GM06990 (cell line): ENCODE data around the gene UBR4.
"Not testable (repeated sequence)": the region's sequence is repeated elsewhere in the genome, so short reads cannot be mapped to it uniquely, and the experiment has no call there.

Experiments
- DNase-seq: peaks from one replicate; pipeline ENCODE4 v3.0.0-alpha.2; 2011; ENCODE audit not compliant: insufficient read length; ENCODE audit errors: extremely low read depth
- H3K27me3 ChIP-seq: replicated peaks from 2 replicates; pipeline ENCODE4 v1.6.0; 2011; ENCODE audit warnings: low read length; ENCODE audit not compliant: control insufficient read depth, insufficient read depth
- H3K36me3 ChIP-seq: 2 replicates; pipeline ENCODE4 v1.5.1; 2011; ENCODE audit warnings: low read length; ENCODE audit not compliant: control insufficient read depth, insufficient read depth
- H3K4me3 ChIP-seq: replicated peaks from 2 replicates; pipeline ENCODE4 v1.5.1; 2011; ENCODE audit warnings: low read depth, mild to moderate bottlenecking, control low read depth, low read length
- TF ChIP-seq, protein P1 (sequence below): IDR thresholded peaks from 2 replicates; pipeline ENCODE4 v1.5.1; 2011; ENCODE audit warnings: low read length, control low read depth, mild to moderate bottlenecking, inconsistent platforms; ENCODE audit not compliant: insufficient read depth, poor library complexity, severe bottlenecking

The UBR4 gene

DNA sequence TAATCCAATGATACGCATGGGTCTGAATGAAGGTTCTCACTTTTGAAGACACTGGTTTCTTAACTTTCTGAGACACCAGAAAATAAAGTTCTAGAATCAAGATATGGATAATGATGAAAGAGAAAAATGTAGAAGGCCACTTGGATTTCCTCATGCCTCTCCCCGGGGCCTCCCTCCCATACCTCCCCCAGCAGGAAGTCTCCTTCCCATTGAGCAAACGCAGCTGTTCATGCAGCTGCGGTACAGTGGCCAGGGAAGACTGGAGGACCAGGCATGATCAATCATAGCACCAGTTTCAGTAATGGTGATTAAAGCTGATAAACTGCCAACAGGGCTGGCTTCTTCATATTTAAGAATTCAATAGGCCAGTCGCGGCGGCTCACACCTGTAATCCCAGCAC lies 10.9 kb upstream of the UBR4 start:
- DNase-seq, result no peak
- TF ChIP-seq, protein P1, sequence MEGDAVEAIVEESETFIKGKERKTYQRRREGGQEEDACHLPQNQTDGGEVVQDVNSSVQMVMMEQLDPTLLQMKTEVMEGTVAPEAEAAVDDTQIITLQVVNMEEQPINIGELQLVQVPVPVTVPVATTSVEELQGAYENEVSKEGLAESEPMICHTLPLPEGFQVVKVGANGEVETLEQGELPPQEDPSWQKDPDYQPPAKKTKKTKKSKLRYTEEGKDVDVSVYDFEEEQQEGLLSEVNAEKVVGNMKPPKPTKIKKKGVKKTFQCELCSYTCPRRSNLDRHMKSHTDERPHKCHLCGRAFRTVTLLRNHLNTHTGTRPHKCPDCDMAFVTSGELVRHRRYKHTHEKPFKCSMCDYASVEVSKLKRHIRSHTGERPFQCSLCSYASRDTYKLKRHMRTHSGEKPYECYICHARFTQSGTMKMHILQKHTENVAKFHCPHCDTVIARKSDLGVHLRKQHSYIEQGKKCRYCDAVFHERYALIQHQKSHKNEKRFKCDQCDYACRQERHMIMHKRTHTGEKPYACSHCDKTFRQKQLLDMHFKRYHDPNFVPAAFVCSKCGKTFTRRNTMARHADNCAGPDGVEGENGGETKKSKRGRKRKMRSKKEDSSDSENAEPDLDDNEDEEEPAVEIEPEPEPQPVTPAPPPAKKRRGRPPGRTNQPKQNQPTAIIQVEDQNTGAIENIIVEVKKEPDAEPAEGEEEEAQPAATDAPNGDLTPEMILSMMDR, result no peak
- Histone ChIP-seq H3K36me3 (peaks cover 35% of the 10 kb centered on the region), H3K27me3 (no peaks in the 10 kb centered on the region), H3K4me3 (no peak overlapping the region)

DNA sequence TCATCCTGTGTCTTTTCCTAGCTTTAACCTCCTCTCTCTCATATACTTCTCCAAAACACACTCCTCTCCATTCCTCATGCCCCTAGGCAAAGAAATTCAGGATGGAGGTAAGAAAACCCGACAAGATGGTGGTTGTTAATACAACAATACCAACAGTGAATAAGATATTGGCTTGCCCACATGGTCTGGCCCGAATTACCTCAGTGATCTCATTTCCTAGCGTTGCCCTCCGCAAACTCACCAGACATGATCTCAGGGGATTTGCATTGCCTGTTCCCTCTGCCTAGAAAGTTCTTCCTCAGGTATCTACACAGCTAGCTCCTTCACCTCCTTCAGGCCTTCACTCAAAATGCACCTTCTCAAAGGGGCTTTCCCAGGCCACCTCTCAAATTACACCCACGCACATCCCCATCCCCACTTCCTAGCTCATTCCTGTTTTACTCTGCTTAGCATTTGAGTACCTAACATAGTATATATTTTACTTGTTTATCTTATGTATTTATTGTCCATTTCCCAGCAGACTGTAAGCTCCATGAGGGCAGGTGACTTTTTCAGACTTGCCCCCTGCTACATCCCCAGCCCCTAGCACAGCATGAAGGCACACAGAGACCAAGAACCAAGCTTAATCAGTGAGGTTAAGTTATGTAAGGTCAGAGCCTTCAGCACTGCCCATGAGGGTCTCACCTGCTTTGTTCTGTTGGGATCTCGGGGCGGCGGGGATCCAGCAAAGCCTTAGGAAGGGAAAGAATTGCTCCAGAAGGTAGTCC lies 10.2 kb upstream of the UBR4 start:
- Histone ChIP-seq H3K4me3 (no peak overlapping the region), H3K36me3 (peaks cover 35% of the 10 kb centered on the region), H3K27me3 (no peaks in the 10 kb centered on the region)
- no peak for DNase-seq
- TF ChIP-seq, protein P1, result no peak

DNA sequence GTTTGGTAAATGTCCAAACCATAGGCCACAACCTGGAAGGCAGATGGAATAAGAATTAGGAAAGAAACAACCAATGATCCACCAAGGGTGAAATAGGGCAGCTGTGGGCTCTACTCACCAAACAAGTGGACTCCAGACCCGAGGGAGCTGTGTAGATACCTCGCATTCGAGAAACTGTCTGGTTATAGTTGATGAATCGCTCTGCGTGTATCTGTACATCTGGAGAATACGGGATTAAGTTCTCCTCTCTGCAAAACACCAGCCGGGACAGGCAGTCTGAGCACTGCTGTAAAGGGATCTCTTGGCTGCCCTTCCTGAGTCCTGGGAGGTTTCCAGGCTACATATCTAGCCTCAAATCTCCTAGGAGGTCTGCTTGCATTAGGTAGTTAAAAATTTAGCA lies 9.4 kb upstream of the UBR4 start:
- no peak overlapping the region for H3K4me3 ChIP-seq
- peaks cover 32% of the 10 kb centered on the region for H3K36me3 ChIP-seq
- no peak for DNase-seq
- H3K27me3 ChIP-seq, result no peaks in the 10 kb centered on the region
- TF ChIP-seq, protein P1, result no peak

DNA sequence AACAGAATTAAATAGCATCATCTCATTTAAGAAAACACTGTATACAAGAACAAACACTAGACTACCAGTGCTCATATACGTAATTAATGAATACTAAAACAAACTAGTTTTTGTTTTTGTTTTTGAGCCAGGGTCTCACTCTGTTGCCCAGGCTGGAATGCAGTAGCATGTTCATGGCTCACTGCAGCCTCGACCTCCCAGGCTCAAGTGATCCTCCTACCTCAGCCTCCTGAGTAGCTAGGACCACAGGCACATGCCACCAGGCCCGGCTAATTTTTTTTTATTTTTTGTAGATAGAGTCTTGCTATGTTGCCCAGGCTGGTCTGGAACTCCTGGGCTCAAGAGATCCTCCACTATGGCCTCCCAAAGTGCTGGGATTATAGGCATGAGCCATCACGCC lies 6.5 kb upstream of the UBR4 start:
- H3K36me3 ChIP-seq, result peaks cover 15% of the 10 kb centered on the region
- not testable (repeated sequence) for H3K4me3 ChIP-seq, DNase-seq, H3K27me3 ChIP-seq

DNA sequence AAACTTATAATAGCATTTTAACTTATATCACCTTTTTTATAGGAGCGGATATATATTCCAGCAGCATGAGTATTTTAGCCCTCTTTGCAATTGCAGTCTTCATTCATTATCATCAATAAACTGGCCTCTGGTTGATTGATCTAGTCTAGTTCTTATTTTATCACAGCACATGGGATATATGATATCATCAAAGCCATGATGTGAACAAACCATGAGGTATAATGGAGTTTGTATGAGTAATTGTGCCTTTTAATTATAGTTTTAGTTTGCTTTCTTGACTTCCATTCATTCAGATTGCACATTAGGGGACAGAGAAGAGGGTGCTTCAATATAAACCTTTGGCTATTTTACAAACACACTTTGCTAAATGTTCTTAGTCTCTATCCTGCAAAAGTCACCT lies 3.5 kb upstream of the UBR4 start:
- no peak overlapping the region for H3K4me3 ChIP-seq
- no peak for DNase-seq
- TF ChIP-seq, protein P1, result no peak
- no peaks in the 10 kb centered on the region for H3K27me3 ChIP-seq
- peaks cover 3% of the 10 kb centered on the region; the same call in 1 of the 2 replicates for H3K36me3 ChIP-seq

DNA sequence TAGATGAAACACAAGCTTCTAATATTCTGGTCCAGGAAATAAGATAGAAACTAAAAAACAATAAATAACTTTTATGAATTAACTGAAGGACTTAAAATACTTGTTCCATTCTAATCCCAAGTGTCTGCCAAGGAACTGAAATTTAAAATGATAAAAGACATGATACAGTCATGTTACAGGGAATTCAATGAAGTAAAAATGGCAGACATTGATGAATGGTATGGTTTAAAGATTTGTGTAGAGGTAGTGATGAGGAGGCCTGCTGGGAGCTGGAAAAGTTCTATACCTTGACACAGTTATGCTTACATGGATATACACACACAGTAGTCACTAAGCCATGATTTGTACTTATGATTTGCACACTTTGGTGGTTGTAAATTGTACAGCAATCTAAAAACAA lies 2.1 kb upstream of the UBR4 start:
- TF ChIP-seq, protein P1, result no peak
- no peaks in the 10 kb centered on the region for H3K27me3 ChIP-seq
- no peak for DNase-seq
- H3K36me3 ChIP-seq, result peaks cover 2% of the 10 kb centered on the region; the same call in 1 of the 2 replicates
- no peak overlapping the region for H3K4me3 ChIP-seq
